UCSD-AML1 (cell line): ENCODE measurements around the gene MAF.

ENCODE experiments used
- DNase-seq: peaks from one replicate; lab custom pipeline; 2025; ENCODE audit not compliant: unreplicated experiment; lab: John Stamatoyannopoulos, UW

MAF gene

DNA sequence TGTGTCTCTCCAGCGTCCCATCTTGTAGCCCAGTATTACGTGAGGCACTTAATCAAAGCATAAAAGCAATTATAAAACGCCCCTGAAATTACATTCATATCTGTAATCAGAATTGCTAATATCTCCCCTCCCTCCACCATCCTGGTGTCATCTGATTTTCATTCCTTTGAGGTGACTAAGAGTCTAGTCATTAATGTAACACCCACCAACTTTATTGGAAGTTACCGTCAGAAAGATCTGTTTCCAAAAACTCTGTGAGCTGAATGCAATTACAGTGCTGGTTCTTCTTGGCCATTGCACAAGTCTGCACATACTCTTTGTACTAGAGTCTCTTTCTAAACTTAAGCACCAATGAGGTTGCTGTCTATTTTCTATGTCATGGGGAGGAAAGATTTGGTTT, 12.5 kb upstream of the MAF start:
- no peak for DNase-seq

DNA sequence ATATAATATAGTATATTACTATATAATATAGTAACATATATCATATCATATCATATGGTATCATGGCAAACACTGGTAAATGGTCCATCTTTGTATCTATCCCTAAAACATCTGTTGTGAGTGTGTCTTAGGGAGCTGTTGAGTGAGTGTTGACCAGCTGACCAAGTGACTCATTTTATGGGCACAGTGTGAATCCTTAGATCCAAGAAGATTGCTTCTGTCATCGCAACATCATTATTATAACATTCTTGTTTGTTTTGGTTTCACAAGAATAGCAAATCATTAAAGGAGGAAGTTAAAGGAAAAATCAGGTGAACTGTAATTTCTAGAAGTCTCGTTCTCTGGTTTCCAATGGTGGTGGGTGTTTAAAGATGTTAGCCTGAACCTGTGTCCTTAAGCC, 11.7 kb upstream of the MAF start:
- DNase-seq = no peak

DNA sequence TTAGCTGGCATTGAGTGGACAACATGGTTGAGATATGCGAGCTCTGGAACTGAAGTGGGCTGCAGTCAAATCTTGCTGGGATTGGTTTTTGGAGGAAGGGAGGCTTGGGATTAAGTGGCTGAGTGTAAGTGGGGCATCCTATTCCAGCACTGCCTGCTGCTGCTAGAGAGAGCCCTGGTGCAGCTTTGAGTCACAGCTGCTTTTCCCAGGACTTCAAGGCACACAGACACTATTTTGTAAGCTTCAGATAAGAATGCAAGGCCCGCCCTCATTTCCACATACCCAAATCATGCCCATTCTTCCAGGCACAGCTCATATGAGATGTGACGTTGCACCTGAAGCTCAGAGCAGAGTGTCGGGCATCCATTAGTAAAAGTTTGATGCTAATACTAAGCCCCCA, 10.2 kb upstream of the MAF start:
- no peak for DNase-seq

DNA sequence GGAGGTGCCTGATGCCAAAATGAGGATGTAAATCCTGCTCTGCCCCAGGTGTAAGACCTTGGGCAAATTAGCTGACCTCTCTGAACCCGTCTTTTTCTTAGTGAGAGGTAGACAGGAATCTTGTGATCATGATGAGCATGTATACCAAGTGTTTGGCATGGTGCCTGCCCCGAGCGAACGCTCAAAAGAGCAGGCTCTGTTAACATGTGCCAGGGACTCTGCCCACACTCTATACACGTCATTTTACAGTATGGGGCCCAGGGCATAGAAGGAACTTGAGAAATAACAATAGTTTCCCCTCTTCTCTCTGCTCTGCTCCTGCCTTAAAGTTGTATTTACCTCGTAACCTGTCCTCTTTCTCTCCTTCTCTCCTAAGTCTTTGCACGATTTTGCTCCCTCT, 9.3 kb upstream of the MAF start:
- no peak for DNase-seq

DNA sequence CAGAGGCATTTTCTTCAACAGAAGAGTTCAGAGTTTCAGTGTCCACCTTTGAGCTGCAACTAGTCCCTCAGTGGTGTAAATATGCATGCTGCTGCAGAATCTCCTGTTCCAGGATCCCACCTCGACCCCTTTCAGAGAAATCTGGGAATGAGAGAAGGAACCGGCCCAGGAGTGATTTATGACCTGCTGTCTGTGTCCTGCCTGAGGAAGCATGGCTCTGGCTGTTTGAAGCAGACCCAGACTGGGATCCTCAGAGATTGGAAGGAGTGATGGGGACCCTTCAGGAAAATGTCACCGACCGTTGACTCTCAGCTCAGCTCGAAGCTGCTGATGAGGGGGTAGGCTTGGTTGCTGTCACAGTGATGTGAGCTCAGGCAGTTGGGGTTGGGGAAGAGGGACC, 8.4 kb upstream of the MAF start:
- no peak for DNase-seq

DNA sequence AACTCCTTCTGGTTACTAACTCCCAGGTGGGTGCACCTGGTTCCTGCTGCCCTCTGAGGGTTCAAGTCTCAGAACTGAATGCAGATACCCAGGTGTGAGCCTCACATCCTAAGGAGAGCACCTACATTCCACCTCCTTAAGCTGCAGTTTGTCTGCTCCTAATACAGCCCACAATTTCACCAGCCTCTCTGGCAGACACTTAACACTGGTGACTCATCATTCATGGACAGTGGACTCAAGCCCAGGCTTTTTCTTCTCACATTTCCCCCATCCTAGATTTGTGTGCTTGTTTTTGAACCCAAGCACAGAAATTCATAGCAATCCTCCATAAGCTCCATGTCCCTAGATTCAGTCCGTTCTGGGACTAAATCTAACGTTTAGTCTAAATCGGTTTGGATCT, 7.0 kb upstream of the MAF start:
- no peak for DNase-seq

DNA sequence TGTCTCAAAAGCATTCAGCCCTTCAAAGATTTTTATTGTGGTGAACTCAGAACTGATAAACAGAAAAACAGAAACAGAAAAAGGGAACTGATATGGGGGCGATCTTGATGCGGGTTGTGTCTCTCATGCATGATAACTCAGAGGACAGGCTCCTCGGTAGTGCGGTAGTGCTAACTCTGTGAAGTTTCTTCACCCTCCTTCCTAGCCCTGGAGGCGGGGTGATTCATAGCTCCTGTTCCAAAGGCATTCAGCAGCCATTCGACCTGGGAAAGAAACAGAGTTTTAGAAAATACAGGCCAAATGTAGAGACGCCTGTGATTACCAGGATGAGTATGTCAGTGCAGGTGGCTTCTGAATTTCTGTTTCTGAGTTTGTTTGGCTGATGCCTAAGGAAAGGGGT, 5.5 kb upstream of the MAF start:
- no peak for DNase-seq

DNA sequence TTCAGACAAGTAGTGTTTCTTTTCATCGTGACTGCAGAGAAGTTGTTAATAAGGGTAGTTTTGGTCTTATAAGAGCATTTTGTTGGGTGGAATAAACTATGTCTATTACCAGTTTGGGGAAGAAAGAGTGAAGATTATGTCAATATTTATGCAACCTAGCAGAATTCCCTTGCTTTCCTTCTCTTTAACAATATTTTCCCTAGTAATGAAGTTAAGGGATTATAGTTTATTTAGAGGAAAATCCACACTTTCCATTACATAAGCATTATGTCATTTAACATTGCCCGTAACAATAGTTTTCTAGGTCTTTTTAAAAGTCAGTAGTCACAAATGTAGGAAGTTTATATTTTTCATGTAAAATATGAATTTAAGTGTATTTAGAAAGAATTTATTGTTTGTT, 2.5 kb upstream of the MAF start:
- DNase-seq = no peak

DNA sequence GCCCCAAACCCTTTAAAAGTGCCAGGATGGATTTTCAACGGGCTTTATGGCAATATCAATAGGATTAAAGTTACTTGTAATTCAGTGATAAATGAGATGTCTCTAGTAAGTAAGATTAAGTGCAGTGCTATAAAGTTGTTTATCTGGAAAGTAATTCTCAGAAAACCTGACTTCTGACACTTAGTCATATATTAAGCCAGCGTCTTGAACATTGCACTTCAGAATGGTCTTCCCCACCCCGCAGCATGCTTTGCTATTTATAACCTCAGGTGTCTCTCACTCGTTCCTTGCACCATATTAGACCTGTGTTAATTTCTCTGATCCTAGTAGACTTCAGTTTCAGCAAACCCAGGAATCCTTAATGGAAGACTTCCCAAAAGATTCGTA, 2.1 kb upstream of the MAF start:
- DNase-seq = no peak

DNA sequence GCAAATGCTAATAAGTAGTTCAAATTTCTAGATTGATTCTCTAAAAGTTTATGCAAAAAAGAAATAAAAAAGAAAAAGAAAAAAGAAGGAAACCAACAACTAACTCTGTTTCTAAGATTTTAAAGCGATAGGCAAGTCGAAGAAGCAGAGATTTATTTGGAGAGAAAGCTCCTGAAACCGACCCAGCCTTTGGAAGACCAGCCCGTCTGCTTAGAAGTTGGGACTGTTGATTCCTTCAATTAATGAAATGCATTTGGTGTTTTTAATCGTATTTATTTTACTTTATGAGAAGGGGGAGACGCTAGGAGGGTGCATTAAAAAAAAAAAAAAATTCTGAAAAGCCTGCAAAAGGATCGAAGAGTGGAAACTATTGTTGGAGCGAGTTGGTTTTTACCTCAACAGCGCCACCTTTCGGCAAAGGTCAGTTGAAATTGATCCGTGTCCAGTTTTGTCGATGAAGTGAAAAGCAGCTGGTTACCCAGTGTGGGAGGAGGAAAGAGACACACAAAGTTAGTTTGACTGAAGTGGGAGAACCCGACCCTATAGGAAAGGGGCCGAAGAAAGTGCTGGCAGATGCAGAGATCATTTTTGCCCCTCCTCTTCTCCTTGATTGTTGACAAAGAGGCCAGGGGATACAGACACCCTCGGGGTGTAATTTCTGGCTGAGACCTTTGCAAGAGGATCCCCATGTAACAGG, 1.5 kb upstream of the MAF start:
- peak; percentile 34 for DNase-seq

DNA sequence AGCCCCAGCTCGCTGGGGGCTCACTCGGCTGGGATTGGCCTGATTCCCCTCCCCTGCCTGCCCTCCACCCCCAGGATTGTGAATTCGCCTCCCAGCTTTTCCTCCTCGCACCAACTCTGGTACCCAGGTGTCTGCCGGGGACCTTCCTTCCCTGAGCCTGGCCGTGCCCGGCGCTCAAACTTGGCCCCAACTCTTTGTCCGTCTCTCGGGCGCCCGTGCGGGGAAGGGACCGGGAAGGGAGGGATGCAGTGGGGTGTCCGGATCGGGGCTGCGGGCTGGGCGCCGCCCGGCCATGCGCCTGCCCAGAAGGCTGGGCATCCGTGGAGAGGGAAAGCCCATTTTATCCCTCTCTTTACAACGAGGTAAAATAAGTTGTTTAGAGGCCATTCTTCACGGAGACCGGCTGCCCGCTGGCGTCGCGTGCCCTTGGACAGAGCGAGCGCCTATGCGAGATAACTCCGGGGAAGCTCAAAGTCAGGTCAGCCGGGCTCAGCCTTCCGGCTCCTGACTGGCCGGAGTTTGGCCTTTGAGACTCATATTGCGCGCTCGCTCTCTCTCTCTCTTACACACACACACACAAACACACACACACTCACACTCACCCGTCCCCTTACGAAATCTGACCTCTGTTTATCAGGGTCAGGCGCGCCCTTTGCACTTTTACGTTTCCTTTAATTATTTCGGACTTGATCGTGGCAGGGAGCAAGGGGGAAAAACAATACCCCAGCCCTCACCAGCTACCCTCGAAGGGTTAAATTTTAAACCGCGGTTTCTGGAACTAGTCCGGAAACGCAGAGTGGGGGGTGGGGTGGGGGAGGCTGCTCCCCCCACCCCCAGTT, 774 bp upstream of the MAF start:
- DNase-seq = no peak

DNA sequence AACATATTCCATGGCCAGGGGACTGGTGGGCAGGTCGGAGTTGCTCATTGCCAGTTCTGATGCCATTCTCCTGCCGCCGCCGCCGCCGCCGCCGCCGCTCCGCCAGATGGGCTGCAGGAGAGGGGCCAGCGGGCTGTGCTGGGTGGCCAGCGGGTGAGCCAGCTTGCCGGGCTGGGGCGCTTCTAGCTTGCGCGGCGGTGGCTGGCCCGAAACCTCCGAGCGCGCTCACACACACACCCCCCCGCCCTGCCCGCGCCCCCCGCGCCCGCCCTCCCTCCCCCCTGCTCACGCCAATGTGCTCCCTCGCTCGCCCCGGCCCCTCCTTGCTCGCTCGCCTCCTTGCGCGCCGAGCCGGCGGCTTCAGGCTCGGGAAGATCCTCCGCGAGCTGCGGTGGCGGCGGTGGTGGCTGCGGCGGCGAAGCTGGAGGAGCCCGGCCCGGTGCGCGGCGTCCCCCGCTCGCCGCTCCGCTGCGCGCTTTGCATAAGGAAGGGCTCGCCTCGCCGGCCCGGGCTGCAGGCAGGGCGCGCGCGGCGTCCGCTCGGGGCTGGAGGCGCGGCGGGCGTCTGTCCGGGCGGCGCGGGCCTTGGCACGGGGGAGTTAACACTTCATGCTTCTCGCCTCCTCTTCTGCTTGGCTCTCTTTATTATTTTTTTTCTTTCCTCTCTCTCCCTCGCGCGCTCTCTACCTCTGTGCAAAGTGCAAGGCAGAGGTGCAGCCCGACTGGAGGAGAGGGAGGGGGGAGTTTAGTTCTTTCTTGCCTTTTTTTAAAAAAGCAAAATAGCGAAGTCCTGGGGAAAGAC, 500 bp downstream of the MAF start:
- DNase-seq = no peak

DNA sequence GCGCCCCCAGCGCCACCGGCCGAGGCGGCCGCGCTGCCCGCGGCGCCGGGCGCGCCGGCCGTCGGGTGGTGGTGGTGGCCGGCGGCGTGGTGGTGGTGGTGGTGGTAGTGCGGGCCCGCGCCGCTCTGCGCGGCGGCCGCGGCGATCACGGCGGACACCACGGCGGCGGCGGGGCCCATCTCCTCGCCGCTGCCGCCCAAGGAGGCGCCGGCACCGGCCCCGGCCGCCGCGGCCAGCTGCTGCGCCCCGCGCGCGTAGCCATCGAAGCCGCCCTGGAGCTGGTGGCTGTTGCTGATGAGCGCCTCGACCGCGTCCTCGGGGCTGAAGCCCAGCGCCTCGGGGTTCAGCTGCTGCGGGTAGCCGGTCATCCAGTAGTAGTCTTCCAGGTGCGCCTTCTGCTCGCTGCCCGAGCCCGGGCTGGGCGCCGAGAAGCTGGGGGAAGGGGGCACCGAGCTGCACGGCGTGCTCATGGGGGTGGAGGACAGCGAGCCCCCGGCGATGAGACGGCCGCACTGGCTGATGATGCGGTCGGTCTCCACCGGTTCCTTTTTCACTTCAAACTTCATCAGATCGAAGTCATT, 1.2 kb downstream of the MAF start:
- no peak for DNase-seq

DNA sequence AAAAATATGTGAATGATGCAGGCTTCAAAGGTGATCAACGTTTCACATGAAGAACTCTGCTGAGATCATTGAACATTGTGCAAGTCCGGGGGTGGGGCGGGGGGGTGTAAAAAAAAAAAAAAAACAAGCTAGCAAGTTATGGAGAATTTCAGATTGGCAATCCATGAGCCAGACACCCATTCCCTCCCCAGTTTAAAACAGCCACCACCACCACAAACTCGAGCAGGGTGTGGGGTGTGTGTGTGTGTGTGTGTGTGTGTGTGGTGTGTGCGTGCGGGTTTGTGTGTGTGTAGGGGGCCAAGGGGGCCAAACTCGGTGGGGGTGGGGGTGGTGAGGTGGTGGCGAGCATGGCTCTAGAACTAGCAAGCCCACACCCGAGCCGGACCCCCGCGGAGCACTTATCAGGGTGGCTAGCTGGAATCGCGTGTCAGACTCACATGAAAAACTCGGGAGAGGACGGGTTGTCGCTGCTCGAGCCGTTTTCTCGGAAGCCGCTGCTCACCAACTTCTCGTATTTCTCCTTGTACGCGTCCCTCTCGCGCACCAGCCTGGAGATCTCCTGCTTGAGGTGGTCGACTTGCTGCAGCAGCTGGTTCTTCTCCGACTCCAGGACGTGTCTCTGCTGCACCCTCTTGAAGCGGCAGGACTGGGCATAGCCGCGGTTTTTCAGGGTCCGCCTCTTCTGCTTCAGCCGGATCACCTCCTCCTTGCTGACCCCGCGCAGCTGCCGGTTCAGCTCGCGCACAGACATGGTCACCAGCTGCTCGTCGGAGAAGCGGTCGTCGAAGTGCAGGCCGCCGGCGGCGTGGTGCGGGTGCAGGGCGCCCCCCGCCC, 2.0 kb downstream of the MAF start:
- DNase-seq = no peak

DNA sequence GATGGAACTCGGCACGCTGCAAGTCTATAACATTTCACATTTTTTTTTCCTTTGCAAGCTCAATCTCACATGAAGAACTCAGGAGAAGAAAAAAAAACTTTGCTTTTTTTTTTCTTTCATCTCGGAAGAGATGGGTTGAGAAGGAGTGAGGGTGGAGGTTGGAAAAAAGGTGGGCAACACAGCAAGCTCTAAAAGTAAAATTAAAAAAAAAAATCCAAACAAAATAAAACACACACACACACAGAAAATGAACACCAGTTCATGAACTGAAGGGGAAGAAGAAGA, 2.5 kb downstream of the MAF start:
- DNase-seq = no peak

DNA sequence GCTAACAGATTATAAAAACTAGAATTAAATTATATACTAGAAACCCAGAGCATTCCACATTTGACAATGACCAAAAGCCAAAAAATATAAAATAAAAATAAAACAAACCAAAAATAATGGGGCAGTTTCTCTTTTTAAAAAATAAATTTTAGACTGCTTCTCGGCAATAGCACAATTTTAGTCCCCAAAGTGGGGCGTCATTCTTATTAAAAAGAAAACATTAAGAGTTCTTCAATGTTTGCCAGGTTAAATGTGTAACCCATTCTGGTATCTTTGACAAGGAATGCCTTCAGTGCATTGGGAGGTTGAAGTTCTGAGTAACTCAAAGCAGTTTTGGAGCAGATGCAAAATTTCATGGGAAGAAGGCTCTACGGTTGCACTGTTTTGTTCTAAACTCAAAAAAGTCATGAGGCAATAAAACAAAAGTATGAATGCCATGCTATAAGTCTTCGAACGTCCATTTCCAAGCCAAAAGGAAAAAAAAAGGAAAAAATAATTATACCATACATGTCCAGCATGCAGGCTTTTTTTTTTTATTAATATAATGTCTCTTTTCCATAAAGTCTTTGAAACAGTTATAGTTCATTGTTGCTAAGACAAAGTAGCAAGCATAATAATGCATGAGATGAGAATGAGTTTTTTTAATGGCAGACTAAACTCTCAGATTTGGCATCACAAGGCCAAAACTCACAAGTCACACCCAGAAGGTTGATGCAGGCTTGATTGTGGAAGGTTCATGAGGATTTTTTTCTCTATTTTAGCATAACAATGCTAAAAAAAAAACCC, 3.1 kb downstream of the MAF start:
- no peak for DNase-seq

DNA sequence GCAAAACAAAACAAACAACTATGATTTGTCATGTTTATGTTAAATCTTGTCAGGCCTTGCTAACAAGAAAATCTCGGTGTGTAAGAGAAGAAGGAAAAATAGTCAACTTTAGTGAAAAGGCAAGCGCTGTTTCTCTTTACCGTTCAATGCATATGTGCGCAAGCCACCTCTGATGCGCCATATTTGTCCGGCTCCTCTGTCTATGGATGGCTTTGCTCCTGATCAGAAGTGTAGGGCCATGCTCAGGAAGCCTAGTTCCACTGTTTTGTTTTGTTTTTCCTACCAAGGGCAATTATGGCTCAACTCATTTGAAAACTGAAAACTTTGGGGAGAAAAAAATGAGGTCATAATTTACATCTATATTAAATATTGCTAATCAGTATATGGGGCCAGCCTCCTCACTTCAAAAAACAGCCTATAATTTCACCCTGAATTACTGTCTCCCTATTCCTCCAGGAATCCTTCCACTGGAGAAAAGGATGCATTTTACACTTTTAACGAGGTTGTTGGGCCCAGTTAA, 4.5 kb downstream of the MAF start:
- no peak for DNase-seq

DNA sequence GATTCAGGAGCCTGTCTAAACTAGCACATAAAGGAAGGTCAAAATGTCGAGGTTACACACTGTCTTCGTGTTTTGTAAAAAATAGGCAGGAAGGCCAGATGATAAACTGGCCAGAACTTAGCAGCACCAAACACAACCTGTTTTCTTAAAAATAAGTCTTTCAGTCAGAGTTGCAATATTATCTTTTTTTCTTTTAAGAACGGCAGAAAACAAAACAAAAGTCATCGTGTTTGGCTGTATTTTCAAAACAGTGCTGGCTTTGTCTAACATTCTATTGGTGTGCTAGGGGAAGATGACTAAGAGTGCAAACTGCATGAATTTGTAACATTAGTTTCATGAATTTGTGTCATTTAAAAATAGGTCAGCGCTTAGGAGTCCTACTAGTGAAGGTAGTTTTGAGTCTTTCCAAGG, 5.3 kb downstream of the MAF start:
- no peak for DNase-seq

DNA sequence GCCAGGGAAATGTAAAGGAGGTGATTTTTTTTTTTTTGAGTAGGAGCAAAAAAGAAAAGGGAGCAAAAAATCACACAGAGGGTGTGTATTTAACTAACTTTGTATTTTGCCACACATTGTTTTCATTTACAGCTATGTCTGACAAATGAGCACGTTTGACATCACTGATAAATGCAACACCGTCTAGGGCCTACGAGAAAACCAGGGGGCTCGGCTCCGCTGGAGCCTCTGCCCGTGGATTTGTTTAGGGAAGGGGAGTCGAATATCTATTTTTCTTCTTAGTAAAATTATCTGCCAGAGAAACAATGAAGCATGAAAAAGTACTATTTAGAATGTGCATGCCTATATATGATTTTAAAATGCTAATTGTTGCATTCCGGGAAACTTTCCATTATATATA, 6.8 kb downstream of the MAF start:
- DNase-seq = no peak

DNA sequence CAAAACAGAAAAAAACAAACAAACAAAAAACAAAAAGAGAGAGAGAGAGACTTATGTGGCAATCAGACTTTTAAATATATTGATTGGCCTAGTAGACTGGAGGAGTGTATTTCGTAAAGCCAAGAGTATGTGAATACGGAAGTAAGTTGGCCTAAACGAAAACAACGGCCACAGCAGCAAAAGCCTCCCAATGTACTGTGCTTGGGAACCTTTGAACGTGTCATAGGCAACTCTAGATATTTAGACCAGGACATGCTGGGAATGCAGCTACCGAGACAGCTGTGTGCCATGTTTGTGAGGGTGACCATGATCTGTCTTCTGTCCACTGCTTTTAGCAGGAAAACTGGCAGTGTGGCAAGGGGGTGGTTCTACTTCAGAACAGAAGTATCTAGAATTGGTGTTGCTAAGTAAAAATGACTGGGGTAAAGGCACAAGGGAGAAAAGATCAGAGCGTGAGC, 7.4 kb downstream of the MAF start:
- DNase-seq = no peak
